ENCODE results near the gene MYH14. TPM values are rescaled to one million over a fixed set of nuclear protein-coding genes. Genes with fewer than 3 reads are reported as not detected.
A peak's percentile ranks its signal among the peaks of the same experiment; 100 is the strongest.

Gene MYH14
- total and polyA plus RNA-seq, 2 of the 4 experiments (the other 2 are of a cell fraction), result not detected

- Histone ChIP-seq H2BK15ac (ENCODE audit: low read depth, low read length) (no peak overlapping the region), H3K56ac (ENCODE audit: extremely low read depth, insufficient read depth, low read length) (no peak overlapping the region), H3K27ac (ENCODE audit: insufficient read depth, low read length) (no peak overlapping the region), H3K9me1 (ENCODE audit: insufficient read depth, low read length) (no peaks in the 10 kb centered on the region), H3K18ac (ENCODE audit: low read depth, low read length) (no peak overlapping the region), H3K4me2 (ENCODE audit: low read depth, low read length) (no peak overlapping the region), H3K4me1 (ENCODE audit: control insufficient read depth, insufficient read depth, low read length) (no peaks in the 10 kb centered on the region), H2BK120ac (ENCODE audit: low read depth, low read length) (no peak overlapping the region), H4K20me1 (ENCODE audit: insufficient read depth, low read length) (no peaks in the 10 kb centered on the region), H4K8ac (ENCODE audit: low read depth in 2 of 2, low read length in 2 of 2) (no peak overlapping the region), H3K23ac (ENCODE audit: low read depth, low read length) (no peak overlapping the region), H3K9ac (ENCODE audit: low read depth, low read length) (no peak overlapping the region), H3K4me3 (ENCODE audit: insufficient read depth, low read depth, low read length) (no peak overlapping the region), H2BK5ac (ENCODE audit: low read depth, low read length, poor library complexity, severe bottlenecking) (no peak overlapping the region), H4K91ac (ENCODE audit: insufficient read depth, low read depth, low read length) (no peak overlapping the region), H3K36me3 (ENCODE audit: control insufficient read depth, insufficient read depth, low read length) (no peaks in the 10 kb centered on the region), H2AFZ (replicated peaks; ENCODE audit: low read length, poor library complexity) (no peak overlapping the region), H3K4ac (ENCODE audit: low read depth, low read length) (no peak overlapping the region), H3K9me3 (ENCODE audit: control insufficient read depth, insufficient read depth, low read length) (peaks cover 11% of the 10 kb centered on the region), H3K27me3 (ENCODE audit: control insufficient read depth, insufficient read depth, low read length) (peaks cover 31% of the 10 kb centered on the region), H4K5ac (ENCODE audit: low read depth, low read length) (no peak overlapping the region), H2BK20ac (ENCODE audit: low read depth, low read length) (no peak overlapping the region), H2AK5ac (ENCODE audit: low read depth, low read length) (no peak overlapping the region), H3K79me1 (ENCODE audit: low read depth in 1 of 2, low read length in 2 of 2) (no peaks in the 10 kb centered on the region), H3K14ac (replicated peaks; ENCODE audit: low read depth, low read length) (no peak overlapping the region), H2AK9ac (replicated peaks; ENCODE audit: low read depth, low read length, poor library complexity) (no peak overlapping the region)
- TF ChIP-seq MAFK (IDR thresholded peaks at IDR 0.05; ENCODE audit: low read depth, low read length) (peak; percentile 34), RFX5 (IDR thresholded peaks at IDR 0.05; ENCODE audit: low read depth, low read length) (no peak)
- ATAC-seq (ENCODE audit: low read depth), result no peak
- in situ Hi-C loops (cut with MboI; ENCODE audit: low sequenced_read_pairs) (no loop called here), dilution Hi-C loops (cut with HindIII; ENCODE audit: low sequenced_read_pairs, unreplicated experiment) (no loop called here), intact Hi-C loops (cut with micrococcal nuclease) (no loop called here)
- no TSS peak for BruUV-seq (replicated peaks)
- ChIA-PET CTCF (no interaction called here), POLR2A (ENCODE audit: unreplicated experiment) (no interaction called here)
- no peak for DNase-seq
- no CpG with 5 or more reads among the region's 26 CpGs for WGBS, 2 experiments (ENCODE audit: extremely low coverage in 2 of 2, insufficient read length in 1 of 2)
Observed at GRCh38 chr19:50326101-50326664, 122.8 kb downstream of the MYH14 start.

Measured in IMR-90 (cell line).